HepG2 (cell line): ENCODE measurements around the gene TMEM145. TPM values are rescaled to one million over a fixed set of nuclear protein-coding genes. Genes with fewer than 3 reads are reported as not detected.

Source experiments
- ATF1 ChIP-seq: IDR thresholded peaks from 2 replicates; pipeline ENCODE4 v1.6.1; 2016; ENCODE audit warnings: mild to moderate bottlenecking, control low read depth
- EHMT2 ChIP-seq: fragments of 200-600 bp; sonication (generic); IDR thresholded peaks from 2 replicates; pipeline ENCODE4 v1.7.0; 2017; ENCODE audit warnings: antibody characterized with exemption, low read depth, low read length, borderline replicate concordance
- ELF1 ChIP-seq: sonication (generic); formaldehyde crosslinking; IDR thresholded peaks from 2 replicates; pipeline ENCODE4 v1.4.0; 2020; ENCODE audit warnings: missing genetic modification reagents
- GABPA ChIP-seq, 2 experiments: IDR thresholded peaks; 2 replicates each; pipeline ENCODE4 v1.6.1; 2011 to 2016; ENCODE audit warnings: low read depth in 2 of 2, low read length in 1 of 2, missing biosample characterization in 1 of 2, missing genetic modification characterization in 1 of 2
- GATAD1 ChIP-seq: IDR thresholded peaks from 2 replicates; pipeline ENCODE4 v1.6.1; 2016; ENCODE audit warnings: missing genetic modification reagents, missing compliant biosample characterization
- GTF3A ChIP-seq: sonication (generic); formaldehyde crosslinking; conservative IDR thresholded peaks from 2 replicates; pipeline ENCODE4 v1.4.0; 2020; ENCODE audit warnings: mild to moderate bottlenecking, missing genetic modification reagents
- HOXA3 ChIP-seq: sonication (generic); formaldehyde crosslinking; IDR thresholded peaks from 2 replicates; pipeline ENCODE4 v1.5.0; 2020; ENCODE audit warnings: missing genetic modification reagents
- NCOA5 ChIP-seq: sonication (generic); formaldehyde crosslinking; IDR thresholded peaks from 2 replicates; pipeline ENCODE4 v1.4.0; 2020; ENCODE audit warnings: missing genetic modification reagents
- NFYC ChIP-seq: IDR thresholded peaks from 2 replicates; pipeline ENCODE4 v1.6.1; 2016; ENCODE audit warnings: missing genetic modification reagents, missing compliant biosample characterization
- ZBTB38 ChIP-seq: sonication (generic); formaldehyde crosslinking; IDR thresholded peaks from 2 replicates; pipeline ENCODE4 v1.5.1; 2020; ENCODE audit warnings: mild to moderate bottlenecking, missing genetic modification reagents
- ZFAT ChIP-seq: sonication (generic); formaldehyde crosslinking; conservative IDR thresholded peaks from 2 replicates; pipeline ENCODE4 v1.8.1; 2023; ENCODE audit warnings: missing genetic modification reagents, inconsistent platforms
- ZNF205 ChIP-seq: IDR thresholded peaks from 2 replicates; pipeline ENCODE4 v1.6.1; 2018; ENCODE audit warnings: missing biosample characterization, missing genetic modification reagents
- ZNF263 ChIP-seq: sonication (generic); formaldehyde crosslinking; IDR thresholded peaks from 2 replicates; pipeline ENCODE4 v1.4.0; 2020; ENCODE audit warnings: missing genetic modification reagents
- ZNF3 ChIP-seq: IDR thresholded peaks from 2 replicates; pipeline ENCODE4 v1.7.0; 2017; ENCODE audit warnings: inconsistent platforms
- ZNF589 ChIP-seq: sonication (generic); formaldehyde crosslinking; conservative IDR thresholded peaks from 2 replicates; pipeline ENCODE4 v1.8.0; 2022; ENCODE audit warnings: mild to moderate bottlenecking, moderate library complexity, missing genetic modification reagents
- ZNF619 ChIP-seq: sonication (generic); formaldehyde crosslinking; IDR thresholded peaks from 2 replicates; pipeline ENCODE4 v1.4.0; 2020; ENCODE audit warnings: mild to moderate bottlenecking, missing genetic modification reagents
- ZNF713 ChIP-seq: sonication (generic); formaldehyde crosslinking; IDR thresholded peaks from 2 replicates; pipeline ENCODE4 v1.4.0; 2020; ENCODE audit warnings: mild to moderate bottlenecking, missing genetic modification reagents
- ZNF816 ChIP-seq: sonication (generic); formaldehyde crosslinking; IDR thresholded peaks from 2 replicates; pipeline ENCODE4 v1.8.0; 2022; ENCODE audit warnings: missing genetic modification reagents, mild to moderate bottlenecking, borderline replicate concordance
- polyA plus RNA-seq, 8 experiments: library from polyadenylated mRNA; depleted of rRNA in 3 of 8; stranded (reverse) in 7 of 8; unstranded in 1 of 8; fragments of >200 nt; fragmentation: Illumina TruSeq in 4 of 8; extraction: Trizol in 4 of 8; gene quantifications; 2 replicates each; pipeline versions ENCODE4 v1.2.1 to v1.2.3, GENCODE V29; 2011 to 2016; ENCODE audit warnings: low read depth in 4 of 8, missing spikeins in 1 of 8, mixed read lengths in 1 of 8; ENCODE audit not compliant: insufficient read depth in 1 of 8
- total RNA-seq, 5 experiments: library from RNA; depleted of rRNA; stranded (reverse); fragments of >200 nt; fragmentation: Illumina TruSeq; extraction: Trizol; gene quantifications; 2 replicates each; pipeline ENCODE4 v1.2.3, GENCODE V29; 2016; ENCODE audit warnings: low read depth in 1 of 5
- TF ChIP-seq, protein P1 (sequence below): sonication (generic); formaldehyde crosslinking; IDR thresholded peaks from 2 replicates; pipeline ENCODE4 v1.4.0; 2020; ENCODE audit warnings: missing genetic modification reagents
- TF ChIP-seq, protein P2 (sequence below): IDR thresholded peaks from 2 replicates; pipeline ENCODE4 v1.6.1; 2016; ENCODE audit warnings: missing compliant biosample characterization, missing genetic modification reagents, borderline replicate concordance
- TF ChIP-seq, protein P3 (sequence below): sonication (generic); formaldehyde crosslinking; IDR thresholded peaks from 2 replicates; pipeline ENCODE4 v1.4.0; 2020; ENCODE audit warnings: missing genetic modification reagents, borderline replicate concordance
- TF ChIP-seq, protein P4 (sequence below): conservative IDR thresholded peaks from 2 replicates; pipeline ENCODE4 v1.6.1; 2018; ENCODE audit warnings: missing genetic modification reagents
- TF ChIP-seq, protein P5 (sequence below): sonication (generic); formaldehyde crosslinking; IDR thresholded peaks from 2 replicates; pipeline ENCODE4 v1.9.0; 2021; ENCODE audit warnings: missing genetic modification reagents, borderline replicate concordance

Gene TMEM145
- total and polyA plus RNA-seq, 2 of the 13 experiments (the other 11 are each of a cell fraction or from before 2014, with no cell fraction given), result 0.07 to 5.1 TPM

DNA sequence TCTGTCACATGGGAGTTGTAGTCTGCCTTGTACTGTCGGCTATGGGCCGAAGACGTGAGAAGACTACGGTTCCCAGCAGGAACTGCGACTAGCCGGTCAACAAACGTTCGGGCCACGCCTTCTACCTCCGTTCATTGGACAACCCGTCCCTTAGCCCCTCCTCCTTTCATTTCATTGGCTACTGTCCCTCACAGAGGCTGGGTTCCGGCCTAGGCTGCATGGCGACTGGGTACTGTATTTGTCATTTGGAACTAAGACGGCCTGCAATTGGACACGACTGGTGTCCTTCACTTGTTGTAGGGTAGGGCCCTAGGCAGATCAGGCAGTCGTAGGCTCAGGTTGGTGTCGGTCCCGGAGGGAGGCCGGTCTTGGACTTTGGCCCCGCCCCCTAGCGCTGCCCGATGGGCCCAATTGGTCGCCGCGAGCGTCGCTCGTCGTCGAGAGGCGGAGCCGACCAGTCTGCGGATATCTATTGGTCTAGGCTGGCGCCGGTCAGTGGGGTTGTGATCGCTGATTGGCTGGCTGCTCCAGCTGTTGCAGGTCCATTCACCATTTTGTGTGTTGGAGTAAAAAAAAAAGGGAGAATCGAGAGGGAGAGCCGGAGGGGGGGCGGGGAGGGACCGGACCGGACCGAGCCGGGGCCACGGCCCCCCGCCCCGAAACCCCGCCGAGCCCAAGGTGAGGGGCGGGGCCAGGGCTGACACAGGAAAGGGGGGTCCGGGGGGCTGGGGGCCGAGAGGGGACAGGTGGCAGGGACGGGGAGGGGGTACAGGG, 44.2 kb upstream of the TMEM145 start, which contains the start of gene CIC (continued):
- TF ChIP-seq, protein P1, sequence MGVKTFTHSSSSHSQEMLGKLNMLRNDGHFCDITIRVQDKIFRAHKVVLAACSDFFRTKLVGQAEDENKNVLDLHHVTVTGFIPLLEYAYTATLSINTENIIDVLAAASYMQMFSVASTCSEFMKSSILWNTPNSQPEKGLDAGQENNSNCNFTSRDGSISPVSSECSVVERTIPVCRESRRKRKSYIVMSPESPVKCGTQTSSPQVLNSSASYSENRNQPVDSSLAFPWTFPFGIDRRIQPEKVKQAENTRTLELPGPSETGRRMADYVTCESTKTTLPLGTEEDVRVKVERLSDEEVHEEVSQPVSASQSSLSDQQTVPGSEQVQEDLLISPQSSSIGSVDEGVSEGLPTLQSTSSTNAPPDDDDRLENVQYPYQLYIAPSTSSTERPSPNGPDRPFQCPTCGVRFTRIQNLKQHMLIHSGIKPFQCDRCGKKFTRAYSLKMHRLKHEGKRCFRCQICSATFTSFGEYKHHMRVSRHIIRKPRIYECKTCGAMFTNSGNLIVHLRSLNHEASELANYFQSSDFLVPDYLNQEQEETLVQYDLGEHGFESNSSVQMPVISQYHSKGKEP (CRISPR knock-in tag), result no peak
- no peak for TF ChIP-seq ZNF589 (CRISPR knock-in tag)
- TF ChIP-seq, protein P2, sequence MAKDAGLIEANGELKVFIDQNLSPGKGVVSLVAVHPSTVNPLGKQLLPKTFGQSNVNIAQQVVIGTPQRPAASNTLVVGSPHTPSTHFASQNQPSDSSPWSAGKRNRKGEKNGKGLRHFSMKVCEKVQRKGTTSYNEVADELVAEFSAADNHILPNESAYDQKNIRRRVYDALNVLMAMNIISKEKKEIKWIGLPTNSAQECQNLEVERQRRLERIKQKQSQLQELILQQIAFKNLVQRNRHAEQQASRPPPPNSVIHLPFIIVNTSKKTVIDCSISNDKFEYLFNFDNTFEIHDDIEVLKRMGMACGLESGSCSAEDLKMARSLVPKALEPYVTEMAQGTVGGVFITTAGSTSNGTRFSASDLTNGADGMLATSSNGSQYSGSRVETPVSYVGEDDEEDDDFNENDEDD (CRISPR knock-in tag), result no peak
- TF ChIP-seq ZNF205 (CRISPR knock-in tag), result no peak
- TF ChIP-seq ZNF3 (CRISPR knock-in tag), result peak; percentile 84
- TF ChIP-seq ATF1 (CRISPR knock-in tag), result peak; percentile 88
- no peak for TF ChIP-seq GTF3A (CRISPR knock-in tag)
- peak; percentile 69 for TF ChIP-seq HOXA3 (CRISPR knock-in tag)
- TF ChIP-seq ZNF816 (CRISPR knock-in tag), result no peak
- no peak for TF ChIP-seq ZNF619 (CRISPR knock-in tag)
- TF ChIP-seq ZNF263 (CRISPR knock-in tag), result no peak
- peak; percentile 74 for TF ChIP-seq ELF1 (CRISPR knock-in tag)
- TF ChIP-seq, protein P3, sequence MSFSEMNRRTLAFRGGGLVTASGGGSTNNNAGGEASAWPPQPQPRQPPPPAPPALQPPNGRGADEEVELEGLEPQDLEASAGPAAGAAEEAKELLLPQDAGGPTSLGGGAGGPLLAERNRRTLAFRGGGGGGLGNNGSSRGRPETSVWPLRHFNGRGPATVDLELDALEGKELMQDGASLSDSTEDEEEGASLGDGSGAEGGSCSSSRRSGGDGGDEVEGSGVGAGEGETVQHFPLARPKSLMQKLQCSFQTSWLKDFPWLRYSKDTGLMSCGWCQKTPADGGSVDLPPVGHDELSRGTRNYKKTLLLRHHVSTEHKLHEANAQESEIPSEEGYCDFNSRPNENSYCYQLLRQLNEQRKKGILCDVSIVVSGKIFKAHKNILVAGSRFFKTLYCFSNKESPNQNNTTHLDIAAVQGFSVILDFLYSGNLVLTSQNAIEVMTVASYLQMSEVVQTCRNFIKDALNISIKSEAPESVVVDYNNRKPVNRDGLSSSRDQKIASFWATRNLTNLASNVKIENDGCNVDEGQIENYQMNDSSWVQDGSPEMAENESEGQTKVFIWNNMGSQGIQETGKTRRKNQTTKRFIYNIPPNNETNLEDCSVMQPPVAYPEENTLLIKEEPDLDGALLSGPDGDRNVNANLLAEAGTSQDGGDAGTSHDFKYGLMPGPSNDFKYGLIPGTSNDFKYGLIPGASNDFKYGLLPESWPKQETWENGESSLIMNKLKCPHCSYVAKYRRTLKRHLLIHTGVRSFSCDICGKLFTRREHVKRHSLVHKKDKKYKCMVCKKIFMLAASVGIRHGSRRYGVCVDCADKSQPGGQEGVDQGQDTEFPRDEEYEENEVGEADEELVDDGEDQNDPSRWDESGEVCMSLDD, result no peak
- no peak for TF ChIP-seq NCOA5 (CRISPR knock-in tag)
- TF ChIP-seq ZNF713 (CRISPR knock-in tag), result no peak
- TF ChIP-seq ZFAT (CRISPR knock-in tag), result no peak
- TF ChIP-seq, protein P4, sequence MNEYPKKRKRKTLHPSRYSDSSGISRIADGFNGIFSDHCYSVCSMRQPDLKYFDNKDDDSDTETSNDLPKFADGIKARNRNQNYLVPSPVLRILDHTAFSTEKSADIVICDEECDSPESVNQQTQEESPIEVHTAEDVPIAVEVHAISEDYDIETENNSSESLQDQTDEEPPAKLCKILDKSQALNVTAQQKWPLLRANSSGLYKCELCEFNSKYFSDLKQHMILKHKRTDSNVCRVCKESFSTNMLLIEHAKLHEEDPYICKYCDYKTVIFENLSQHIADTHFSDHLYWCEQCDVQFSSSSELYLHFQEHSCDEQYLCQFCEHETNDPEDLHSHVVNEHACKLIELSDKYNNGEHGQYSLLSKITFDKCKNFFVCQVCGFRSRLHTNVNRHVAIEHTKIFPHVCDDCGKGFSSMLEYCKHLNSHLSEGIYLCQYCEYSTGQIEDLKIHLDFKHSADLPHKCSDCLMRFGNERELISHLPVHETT (CRISPR knock-in tag), result no peak
- TF ChIP-seq EHMT2, result no peak
- TF ChIP-seq ZBTB38 (CRISPR knock-in tag), result no peak
- TF ChIP-seq, protein P5, sequence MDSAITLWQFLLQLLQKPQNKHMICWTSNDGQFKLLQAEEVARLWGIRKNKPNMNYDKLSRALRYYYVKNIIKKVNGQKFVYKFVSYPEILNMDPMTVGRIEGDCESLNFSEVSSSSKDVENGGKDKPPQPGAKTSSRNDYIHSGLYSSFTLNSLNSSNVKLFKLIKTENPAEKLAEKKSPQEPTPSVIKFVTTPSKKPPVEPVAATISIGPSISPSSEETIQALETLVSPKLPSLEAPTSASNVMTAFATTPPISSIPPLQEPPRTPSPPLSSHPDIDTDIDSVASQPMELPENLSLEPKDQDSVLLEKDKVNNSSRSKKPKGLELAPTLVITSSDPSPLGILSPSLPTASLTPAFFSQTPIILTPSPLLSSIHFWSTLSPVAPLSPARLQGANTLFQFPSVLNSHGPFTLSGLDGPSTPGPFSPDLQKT (CRISPR knock-in tag), result no peak
- peak; percentile 92 for TF ChIP-seq NFYC (CRISPR knock-in tag)
- TF ChIP-seq GABPA (IDR thresholded peaks at IDR 0.05; ENCODE audit: low read depth, low read length), result peak; percentile 64
- peak; percentile 92 for TF ChIP-seq GABPA (CRISPR knock-in tag; IDR thresholded peaks at IDR 0.05; ENCODE audit: low read depth)
- peak; percentile 75; the same call in 1 of the 2 replicates for TF ChIP-seq GATAD1
